Prostate gland (tissue), 2 donors: ENCODE data around the gene TBX22. TPM values are rescaled to one million over a fixed set of nuclear protein-coding genes. Genes with fewer than 3 reads are reported as not detected.
"Not testable (repeated sequence)": the region's sequence is repeated elsewhere in the genome, so short reads cannot be mapped to it uniquely, and the experiment has no call there.

Experiments used
- DNase-seq: peaks from one replicate; pipeline ENCODE4 v3.0.0-alpha.2; 2019; ENCODE audit warnings: low spot score
- H3K27ac ChIP-seq, 2 donors: fragments of 200-600 bp; sonication (generic); 2 replicates each; pipeline ENCODE4 v1.5.1; 2017 to 2019
- H3K27me3 ChIP-seq: fragments of 200-600 bp; sonication (generic); replicated peaks from 2 replicates; pipeline ENCODE4 v1.5.1; 2019; ENCODE audit not compliant: insufficient read depth
- H3K36me3 ChIP-seq, 2 donors: fragments of 200-600 bp; sonication (generic); 1 replicate in 1 of 2; 2 replicates in 1 of 2; pipeline versions ENCODE4 v1.5.1 to v1.8.1; 2017 to 2019
- H3K4me1 ChIP-seq: fragments of 200-600 bp; sonication (generic); replicated peaks from 2 replicates; pipeline ENCODE4 v1.5.1; 2019
- H3K4me3 ChIP-seq, 2 donors: fragments of 200-600 bp; sonication (generic); 2 replicates each; pipeline ENCODE4 v1.5.1; 2017 to 2019
- H3K9me3 ChIP-seq: fragments of 200-600 bp; sonication (generic); 2 replicates; pipeline ENCODE4 v1.5.1; 2017
- CTCF ChIP-seq, 4 experiments: fragments of 200-600 bp in 2 of 4; fragments of 450-650 bp in 2 of 4; sonication (generic) in 2 of 4; IDR thresholded peaks; 1 replicate in 3 of 4; 2 replicates in 1 of 4; pipeline ENCODE4 v1.5.1; 2016 to 2019; ENCODE audit warnings: antibody characterized with exemption in 4 of 4, mild to moderate bottlenecking in 2 of 4, moderate library complexity in 2 of 4
- POLR2A ChIP-seq: fragments of 450-650 bp; IDR thresholded peaks from one replicate; pipeline ENCODE4 v1.6.1; 2016; ENCODE audit warnings: antibody characterized with exemption, mild to moderate bottlenecking
- POLR2AphosphoS5 ChIP-seq: sonication (generic); formaldehyde crosslinking; IDR thresholded peaks from one replicate; pipeline ENCODE4 v1.6.1; 2017; ENCODE audit warnings: antibody characterized with exemption
- WGBS: methylation state at CpG from one replicate; pipeline ENCODE4 v1.1.5; 2018; 5-methylcytosine and 5-hydroxymethylcytosine counted together
- intact Hi-C: fragments of 100-400 bp; cut with DNase I; formaldehyde crosslinking; loops from one replicate; pipeline ENCODE4 v1.14.2; 2022
- total RNA-seq, 2 donors: library from RNA; depleted of rRNA; stranded (reverse); fragments of >200 nt; gene quantifications; one replicate each; pipeline ENCODE4 v1.1.0, GENCODE V29; 2016

Gene TBX22
- total RNA-seq, 2 donors from 2014 or later, result 0.23 to 46.5 TPM

- no peak overlapping the region for H3K4me3 ChIP-seq
- WGBS, result 0% methylated on average over 4 of the region's 4 CpGs
- DNase-seq, result no peak
Measured at GRCh38 chrX:80021621-80022020, 7.1 kb downstream of the TBX22 start.

GRCh38 chrX:80022363-80023031, 7.9 kb downstream of the TBX22 start:
- intact Hi-C loops, result no loop called here
- Histone ChIP-seq H3K9me3 (no peaks in the 10 kb centered on the region), H3K27me3 (no peaks in the 10 kb centered on the region), H3K27ac (no peak overlapping the region), H3K36me3 (no peaks in the 10 kb centered on the region), H3K4me3 (no peak overlapping the region), H3K4me1 (no peaks in the 10 kb centered on the region)
- no peak for TF ChIP-seq POLR2A
- no peak for TF ChIP-seq POLR2AphosphoS5
- no peak for TF ChIP-seq CTCF (IDR thresholded peaks at IDR 0.05)
- 3% methylated on average over 34 of the region's 35 CpGs for WGBS
- no peak for DNase-seq

More at GRCh38 chrX:80021621-80022020, 7.1 kb downstream of the TBX22 start:
- intact Hi-C loops, result no loop called here
- Histone ChIP-seq H3K27ac (no peak overlapping the region), H3K4me1 (no peaks in the 10 kb centered on the region), H3K36me3 (no peaks in the 10 kb centered on the region), H3K9me3 (no peaks in the 10 kb centered on the region), H3K27me3 (no peaks in the 10 kb centered on the region)
- TF ChIP-seq POLR2A, result no peak
- no peak for TF ChIP-seq POLR2AphosphoS5
- TF ChIP-seq CTCF (IDR thresholded peaks at IDR 0.05), result no peak

- no peak for TF ChIP-seq POLR2AphosphoS5
- no peak for TF ChIP-seq POLR2A
- no peak for TF ChIP-seq CTCF (IDR thresholded peaks at IDR 0.05)
- Histone ChIP-seq H3K9me3 (no peaks in the 10 kb centered on the region), H3K36me3 (no peaks in the 10 kb centered on the region), H3K4me1 (no peaks in the 10 kb centered on the region), H3K27ac (no peak overlapping the region), H3K27me3 (no peaks in the 10 kb centered on the region), H3K4me3 (no peak overlapping the region)
- WGBS, result 90% methylated on average over 2 of the region's 3 CpGs
- intact Hi-C loops, result no loop called here
- DNase-seq, result no peak
Measured at GRCh38 chrX:80026116-80026515, 11.6 kb downstream of the TBX22 start.

GRCh38 chrX:80066156-80066555, 51.6 kb downstream of the TBX22 start:
- H3K4me3 ChIP-seq, H3K27me3 ChIP-seq, DNase-seq, H3K27ac ChIP-seq, intact Hi-C loops, H3K4me1 ChIP-seq, H3K36me3 ChIP-seq, H3K9me3 ChIP-seq: not testable (repeated sequence)
- 79% methylated on average over 2 of the region's 6 CpGs for WGBS

GRCh38 chrX:80075625-80076024, 61.1 kb downstream of the TBX22 start:
- intact Hi-C loops, H3K36me3 ChIP-seq, H3K27me3 ChIP-seq, H3K4me3 ChIP-seq, H3K9me3 ChIP-seq, DNase-seq, H3K27ac ChIP-seq, H3K4me1 ChIP-seq: not testable (repeated sequence)
- WGBS, result 100% methylated on average over 1 of the region's 1 CpG
